PFSK-1 (cell line): Measurements from ENCODE around the gene GSTO2.

Experiments used
- FOXP2 ChIP-seq: optimal IDR thresholded peaks from 2 replicates; pipeline ENCODE3; 2011; ENCODE audit warnings: borderline replicate concordance, control low read depth, inconsistent platforms; ENCODE audit not compliant: insufficient read depth; ENCODE audit errors: extremely low read length, extremely low read depth
- POLR2AphosphoS5 ChIP-seq: IDR thresholded peaks from 2 replicates; pipeline ENCODE4 v1.6.1; 2012; ENCODE audit warnings: low read depth, mild to moderate bottlenecking, control low read depth, low read length, moderate library complexity
- SIN3A ChIP-seq: IDR thresholded peaks from 2 replicates; pipeline ENCODE4 v1.6.1; 2012; ENCODE audit warnings: mild to moderate bottlenecking, low read length, moderate library complexity, borderline replicate concordance; ENCODE audit not compliant: insufficient read depth
- TAF1 ChIP-seq: IDR thresholded peaks from 2 replicates; pipeline ENCODE4 v1.6.1; 2012; ENCODE audit warnings: low read length, control low read depth, borderline replicate concordance; ENCODE audit not compliant: insufficient read depth
- TF ChIP-seq, protein P1 (sequence below), 2 experiments: IDR thresholded peaks; 2 replicates each; pipeline versions ENCODE4 v1.6.1 to v1.8.0; 2011 to 2012; ENCODE audit warnings: low read depth in 2 of 2, low read length in 2 of 2, control low read depth in 1 of 2, inconsistent platforms in 1 of 2, mild to moderate bottlenecking in 1 of 2, moderate library complexity in 1 of 2; ENCODE audit not compliant: insufficient read depth in 1 of 2

GSTO2 gene

DNA sequence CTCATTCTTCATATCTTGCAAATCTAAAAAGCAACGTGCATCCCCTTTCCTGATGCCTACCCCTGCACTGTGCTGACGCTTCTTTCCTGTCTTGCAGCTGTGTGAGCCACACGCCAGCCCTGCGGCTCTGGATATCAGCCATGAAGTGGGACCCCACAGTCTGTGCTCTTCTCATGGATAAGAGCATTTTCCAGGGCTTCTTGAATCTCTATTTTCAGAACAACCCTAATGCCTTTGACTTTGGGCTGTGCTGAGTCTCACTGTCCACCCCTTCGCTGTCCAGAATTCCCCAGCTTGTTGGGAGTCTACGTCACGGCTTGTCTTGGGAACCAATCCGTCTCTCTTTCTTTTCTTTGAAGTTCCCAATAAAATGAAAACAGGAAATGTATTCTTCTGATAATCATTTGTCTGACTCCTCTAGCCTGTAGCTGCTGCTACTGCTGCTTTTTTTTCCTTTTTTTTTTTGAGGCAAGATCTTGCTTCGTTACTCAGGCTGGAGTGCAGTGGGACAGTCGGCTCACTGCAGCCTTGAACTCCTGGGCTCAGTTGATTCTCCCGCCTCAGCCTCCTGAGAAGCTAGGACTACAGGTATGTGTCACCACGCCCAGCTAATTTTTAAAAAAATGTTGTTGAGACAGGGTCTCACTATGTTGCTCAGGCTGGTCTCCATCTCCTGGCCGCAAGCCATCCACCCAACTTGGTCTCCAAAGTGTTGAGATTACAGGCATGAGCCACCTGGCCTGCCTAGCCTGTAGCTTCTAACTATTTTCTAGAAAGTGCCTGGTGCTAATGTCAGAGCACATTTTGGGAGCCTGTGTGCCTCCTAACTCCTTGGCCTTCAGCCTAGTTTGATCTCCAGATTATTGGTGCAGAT is 30.3 kb downstream of the GSTO2 start:
- TF ChIP-seq SIN3A (no peak), POLR2AphosphoS5 (no peak), TAF1 (0 out of 2 replicates have a peak, but pooled peaks have one; percentile 23)
- TF ChIP-seq, protein P1, sequence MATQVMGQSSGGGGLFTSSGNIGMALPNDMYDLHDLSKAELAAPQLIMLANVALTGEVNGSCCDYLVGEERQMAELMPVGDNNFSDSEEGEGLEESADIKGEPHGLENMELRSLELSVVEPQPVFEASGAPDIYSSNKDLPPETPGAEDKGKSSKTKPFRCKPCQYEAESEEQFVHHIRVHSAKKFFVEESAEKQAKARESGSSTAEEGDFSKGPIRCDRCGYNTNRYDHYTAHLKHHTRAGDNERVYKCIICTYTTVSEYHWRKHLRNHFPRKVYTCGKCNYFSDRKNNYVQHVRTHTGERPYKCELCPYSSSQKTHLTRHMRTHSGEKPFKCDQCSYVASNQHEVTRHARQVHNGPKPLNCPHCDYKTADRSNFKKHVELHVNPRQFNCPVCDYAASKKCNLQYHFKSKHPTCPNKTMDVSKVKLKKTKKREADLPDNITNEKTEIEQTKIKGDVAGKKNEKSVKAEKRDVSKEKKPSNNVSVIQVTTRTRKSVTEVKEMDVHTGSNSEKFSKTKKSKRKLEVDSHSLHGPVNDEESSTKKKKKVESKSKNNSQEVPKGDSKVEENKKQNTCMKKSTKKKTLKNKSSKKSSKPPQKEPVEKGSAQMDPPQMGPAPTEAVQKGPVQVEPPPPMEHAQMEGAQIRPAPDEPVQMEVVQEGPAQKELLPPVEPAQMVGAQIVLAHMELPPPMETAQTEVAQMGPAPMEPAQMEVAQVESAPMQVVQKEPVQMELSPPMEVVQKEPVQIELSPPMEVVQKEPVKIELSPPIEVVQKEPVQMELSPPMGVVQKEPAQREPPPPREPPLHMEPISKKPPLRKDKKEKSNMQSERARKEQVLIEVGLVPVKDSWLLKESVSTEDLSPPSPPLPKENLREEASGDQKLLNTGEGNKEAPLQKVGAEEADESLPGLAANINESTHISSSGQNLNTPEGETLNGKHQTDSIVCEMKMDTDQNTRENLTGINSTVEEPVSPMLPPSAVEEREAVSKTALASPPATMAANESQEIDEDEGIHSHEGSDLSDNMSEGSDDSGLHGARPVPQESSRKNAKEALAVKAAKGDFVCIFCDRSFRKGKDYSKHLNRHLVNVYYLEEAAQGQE (IDR thresholded peaks at IDR 0.05; ENCODE audit: insufficient read depth in 1 of 2, low read depth in 2 of 2, low read length in 2 of 2), result 0 out of 4 replicates have a peak, but pooled peaks of 1 of the 2 experiments have one; percentile 9

DNA sequence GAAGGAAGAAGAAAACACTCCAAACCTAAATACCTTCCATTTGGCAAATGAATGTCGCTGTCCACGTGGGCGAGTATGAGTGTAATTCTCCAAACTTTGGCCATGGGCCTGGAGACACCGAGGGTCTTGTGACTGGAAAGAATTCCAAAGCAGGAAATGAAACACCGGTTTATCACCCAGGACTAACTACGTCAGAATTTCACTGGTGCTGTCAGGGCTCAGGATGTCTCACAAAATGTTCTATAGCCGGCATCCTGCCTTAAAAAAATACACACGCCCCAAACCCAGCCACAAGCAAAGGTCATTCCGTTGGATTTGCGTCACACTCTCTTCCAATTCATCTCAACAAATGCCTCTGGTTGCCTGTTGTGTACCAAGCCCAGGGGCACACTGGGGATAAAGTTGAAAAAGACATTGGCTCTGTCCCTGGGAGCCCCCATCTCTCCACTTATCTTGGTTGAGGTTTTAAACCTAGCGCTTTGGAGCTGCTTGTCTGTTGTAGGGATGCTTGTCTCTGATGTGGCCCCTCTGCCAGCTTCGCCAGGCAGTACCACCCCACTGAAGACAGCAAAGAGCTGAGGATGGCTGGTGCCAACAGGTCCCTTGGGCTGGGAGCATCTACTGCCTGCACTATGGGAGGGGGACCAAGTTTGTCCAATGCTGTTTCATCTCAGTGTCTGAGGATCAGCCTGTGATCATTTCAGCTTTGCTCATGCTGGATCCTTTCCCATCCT is 31.2 kb downstream of the GSTO2 start:
- TF ChIP-seq, protein P1 (IDR thresholded peaks at IDR 0.05; ENCODE audit: insufficient read depth in 1 of 2, low read depth in 2 of 2, low read length in 2 of 2), result peak in 1 of 2 experiments; percentile 73; a peak in 1 of 4 replicates
- no peak for TF ChIP-seq TAF1

DNA sequence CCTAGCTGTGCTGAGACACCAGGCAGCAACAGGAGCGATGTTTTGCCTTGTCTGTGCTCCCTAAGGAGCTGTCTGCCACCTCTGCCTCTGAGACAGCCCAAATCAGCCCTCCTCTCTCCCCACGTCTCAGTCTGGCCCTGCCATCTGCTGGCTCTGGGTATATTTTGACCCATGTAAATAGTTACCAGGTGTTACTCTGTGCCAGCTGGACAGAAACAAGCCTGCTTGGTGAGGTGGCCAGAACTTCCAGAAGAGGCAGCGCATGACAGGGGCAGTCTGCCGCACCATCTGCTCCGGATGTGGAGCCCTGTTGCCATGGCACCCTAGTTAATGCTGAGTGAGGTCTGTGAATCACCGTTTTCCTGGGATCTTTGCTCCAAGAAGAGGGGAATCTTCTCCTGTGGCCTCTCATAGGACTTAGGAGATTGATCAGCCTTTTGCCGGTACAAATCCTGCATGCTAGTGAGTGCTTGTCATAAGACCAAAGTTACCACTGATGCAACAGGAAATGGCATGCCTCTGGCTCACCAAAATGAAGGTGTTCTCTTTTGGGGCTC is 31.8 kb downstream of the GSTO2 start:
- no peak; the same call in 1 of the 2 replicates for TF ChIP-seq POLR2AphosphoS5
- TF ChIP-seq SIN3A, result 0 out of 2 replicates have a peak, but pooled peaks have one; percentile 40
- TF ChIP-seq TAF1, result no peak
- TF ChIP-seq FOXP2, result no peak
- TF ChIP-seq, protein P1 (IDR thresholded peaks at IDR 0.05; ENCODE audit: insufficient read depth in 1 of 2, low read depth in 2 of 2, low read length in 2 of 2), result 0 out of 4 replicates have a peak, but pooled peaks of 1 of the 2 experiments have one; percentile 27

DNA sequence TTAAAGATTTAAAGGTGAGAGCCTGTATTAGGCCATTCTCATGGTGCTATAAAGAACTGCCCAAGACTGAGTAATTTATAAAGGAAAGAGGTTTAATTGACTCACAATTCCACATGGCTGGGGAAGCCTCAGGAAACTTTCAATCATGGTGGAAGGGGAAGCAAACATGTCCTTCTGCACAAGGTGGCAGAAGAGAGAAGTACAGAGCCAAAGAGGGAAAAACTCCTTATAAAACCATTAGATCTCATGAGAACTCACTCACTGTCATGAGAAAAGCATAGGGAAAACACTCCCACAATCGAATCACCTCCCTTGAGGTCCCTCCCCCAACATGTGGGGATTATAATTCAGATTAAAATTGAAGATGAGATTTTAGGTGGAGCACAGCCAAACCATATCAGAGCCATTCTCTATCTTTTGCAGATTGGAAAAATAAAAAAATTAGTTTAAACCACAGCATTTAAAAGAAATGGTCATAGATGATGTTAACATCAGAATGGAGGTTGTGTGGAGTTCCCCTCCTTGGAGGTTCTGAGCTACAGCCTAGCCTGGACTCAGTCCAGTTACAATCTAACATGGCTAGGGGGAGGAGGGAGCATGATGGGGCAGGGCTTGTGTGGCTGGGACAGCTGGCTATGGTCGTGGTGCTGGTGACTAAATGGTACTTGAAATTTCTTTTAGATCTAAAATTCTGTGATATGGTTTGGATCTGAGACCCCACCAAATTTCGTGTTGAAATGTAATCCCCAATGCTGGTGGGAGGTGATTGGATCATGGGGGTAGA is 33.1 kb downstream of the GSTO2 start:
- no peak for TF ChIP-seq POLR2AphosphoS5
- TF ChIP-seq SIN3A, result no peak
- TF ChIP-seq TAF1, result no peak
- TF ChIP-seq, protein P1 (IDR thresholded peaks at IDR 0.05; ENCODE audit: insufficient read depth in 1 of 2, low read depth in 2 of 2, low read length in 2 of 2), result no peak
- no peak for TF ChIP-seq FOXP2
